Lower leg skin (tissue), 4 donors: ENCODE results near the gene STK16. TPM values are rescaled to one million over a fixed set of nuclear protein-coding genes. Genes with fewer than 3 reads are reported as not detected.
"Not testable (repeated sequence)": the region's sequence is repeated elsewhere in the genome, so short reads cannot be mapped to it uniquely, and the experiment has no call there.

Experiments used
- DNase-seq, 2 donors: peaks; one replicate each; pipeline ENCODE4 v3.0.0-alpha.2; 2019; ENCODE audit warnings: low spot score in 2 of 2
- H3K4me3 ChIP-seq: fragments of 200-600 bp; sonication (generic); 2 replicates; pipeline ENCODE4 v1.5.1; 2017; ENCODE audit warnings: mild to moderate bottlenecking, low read depth; ENCODE audit not compliant: poor library complexity, severe bottlenecking
- CTCF ChIP-seq, 3 donors: fragments of 450-650 bp; IDR thresholded peaks; one replicate each; pipeline ENCODE4 v1.5.1; 2016; ENCODE audit warnings: antibody characterized with exemption in 3 of 3, mild to moderate bottlenecking in 3 of 3, moderate library complexity in 2 of 3
- POLR2A ChIP-seq, 2 donors: fragments of 450-650 bp; IDR thresholded peaks; one replicate each; pipeline ENCODE4 v1.6.1; 2016 to 2017; ENCODE audit warnings: antibody characterized with exemption in 2 of 2, mild to moderate bottlenecking in 1 of 2, moderate library complexity in 1 of 2
- WGBS, 2 donors: methylation state at CpG; one replicate each; pipeline ENCODE4 v1.1.5; 2018; 5-methylcytosine and 5-hydroxymethylcytosine counted together
- intact Hi-C: fragments of 100-400 bp; cut with DNase I; formaldehyde crosslinking; loops from one replicate; pipeline ENCODE4 v1.15.0; 2023; ENCODE audit warnings: low total_unique reads
- total RNA-seq, 4 donors: library from RNA; depleted of rRNA; stranded (reverse); fragments of >200 nt; gene quantifications; one replicate each; pipeline ENCODE4 v1.1.0, GENCODE V29; 2016

The STK16 gene
- total RNA-seq, 4 donors from 2014 or later: 12.9 to 26.4 (median 13.8) TPM

GRCh38 chr2:219285894-219286425 lies 40.7 kb downstream of the STK16 start:
- 39 to 48% methylated on average over 15 to 16 of the region's 17 CpGs for WGBS, 2 donors
- intact Hi-C loops: no loop called here
- TF ChIP-seq POLR2A (IDR thresholded peaks at IDR 0.05) (no peak), CTCF (IDR thresholded peaks at IDR 0.05) (no peak)
- no peak overlapping the region for H3K4me3 ChIP-seq
- DNase-seq: peak in 1 of 2 donors; percentile 73

DNA sequence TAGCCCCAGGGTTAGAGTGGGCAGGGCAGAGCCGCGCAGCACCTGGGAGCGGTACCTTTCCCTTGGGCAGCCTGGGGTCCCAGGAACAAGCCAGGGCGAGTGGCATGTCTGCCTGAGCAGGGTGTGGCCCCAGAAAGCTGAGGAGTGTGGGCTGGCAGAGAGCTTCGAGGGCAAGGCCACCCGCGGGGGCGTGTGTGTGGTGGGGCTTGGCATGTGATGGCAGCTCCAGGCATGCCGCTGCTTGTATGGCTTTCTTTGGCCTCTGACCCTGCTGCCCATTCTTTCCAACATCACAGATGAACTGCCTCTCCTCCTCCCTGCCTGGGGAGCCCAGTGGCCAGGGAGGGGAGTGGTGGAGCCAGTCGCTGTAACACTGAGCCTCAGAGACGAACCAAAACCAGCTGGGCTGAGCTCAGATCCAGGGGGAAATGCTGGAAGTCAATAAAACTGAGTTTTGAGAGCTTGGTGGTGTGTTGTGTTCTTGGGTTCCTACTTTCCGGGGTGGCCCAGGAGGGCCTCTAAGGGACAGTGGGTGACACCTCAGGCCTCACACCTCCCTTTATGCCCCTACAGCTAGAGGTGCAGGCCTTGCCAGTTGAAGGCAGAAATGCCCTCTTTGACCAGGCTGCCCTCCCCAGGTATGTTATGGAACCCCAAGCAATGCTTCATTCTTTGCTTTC lies 41.3 kb downstream of the STK16 start:
- WGBS, 2 donors: 30 to 52% methylated on average over 9 to 11 of the region's 12 CpGs
- intact Hi-C loops: no loop called here
- no peak for TF ChIP-seq CTCF (IDR thresholded peaks at IDR 0.05)
- no peak for TF ChIP-seq POLR2A (IDR thresholded peaks at IDR 0.05)
- H3K4me3 ChIP-seq: no peak overlapping the region
- DNase-seq: peak in 1 of 2 donors; percentile 87

GRCh38 chr2:219287116-219287440 lies 41.8 kb downstream of the STK16 start:
- H3K4me3 ChIP-seq, intact Hi-C loops: not testable (repeated sequence)
- WGBS, 2 donors: 74 to 83% methylated on average over 6 of the region's 6 CpGs
- peak in 1 of 2 donors; percentile 71 for DNase-seq

DNA sequence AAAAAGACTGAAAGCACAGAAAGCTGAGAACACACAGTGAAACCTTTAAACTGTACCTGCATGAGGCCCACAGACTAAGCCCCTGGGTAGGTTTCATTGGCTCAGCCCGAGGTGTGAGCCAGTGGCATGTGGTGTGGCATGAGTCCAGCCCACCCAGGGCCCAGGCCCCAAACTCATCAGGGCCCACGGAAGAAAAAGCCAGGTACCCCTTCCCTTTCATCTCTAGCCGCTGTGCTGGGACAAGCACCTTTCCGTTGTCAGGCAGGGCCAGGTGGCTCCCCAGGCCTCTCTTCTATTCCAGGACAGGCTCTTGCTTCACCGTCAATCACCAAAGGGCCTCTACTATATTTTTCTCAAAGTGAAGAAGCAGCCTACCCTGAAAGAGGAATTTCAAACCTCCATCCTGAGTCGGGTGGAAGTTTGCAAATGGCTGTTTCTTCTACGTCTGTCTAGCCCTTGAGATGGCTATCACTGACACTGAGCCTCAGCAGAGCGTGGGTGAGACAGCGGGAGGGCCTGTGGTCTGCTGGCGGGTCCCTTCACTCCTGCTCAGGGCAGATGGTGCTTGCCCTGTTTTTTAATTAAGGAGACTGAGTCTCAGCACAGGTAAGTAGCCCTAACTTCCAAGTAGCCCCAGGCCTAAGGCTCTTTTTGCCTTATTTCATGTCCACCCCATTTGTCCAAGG lies 42.4 kb downstream of the STK16 start:
- intact Hi-C loops: no loop called here
- WGBS, 2 donors: 65% methylated on average over 10 of the region's 10 CpGs
- peak in 1 of 2 donors; percentile 81 for DNase-seq
- H3K4me3 ChIP-seq: no peak overlapping the region
- no peak for TF ChIP-seq POLR2A (IDR thresholded peaks at IDR 0.05)
- no peak for TF ChIP-seq CTCF (IDR thresholded peaks at IDR 0.05)

DNA sequence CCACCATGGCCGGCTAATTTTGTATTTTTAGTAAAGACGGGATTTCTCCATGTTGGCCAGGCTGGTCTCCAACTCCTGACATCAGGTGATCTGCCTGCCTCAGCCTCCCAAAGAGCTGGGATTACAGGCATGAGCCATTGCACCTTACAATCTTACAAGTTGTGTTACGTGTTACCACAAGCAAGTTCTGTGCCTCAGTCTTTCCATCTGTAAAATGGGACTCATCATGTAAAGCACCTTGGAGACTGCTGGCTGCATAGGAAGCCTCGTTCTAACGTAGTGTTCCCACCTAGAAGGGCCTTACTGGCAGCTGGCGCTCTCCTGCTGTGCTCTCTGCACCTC lies 43.9 kb downstream of the STK16 start:
- intact Hi-C loops: no loop called here
- WGBS, 2 donors: 53 to 62% methylated on average over 5 to 6 of the region's 6 CpGs

More for the DNA sequence above, 43.9 kb downstream of the STK16 start:
- peak in 1 of 2 donors; percentile 37 for DNase-seq
- TF ChIP-seq CTCF (IDR thresholded peaks at IDR 0.05) (no peak), POLR2A (IDR thresholded peaks at IDR 0.05) (no peak)
- H3K4me3 ChIP-seq: no peak overlapping the region
